Raji (cell line): ENCODE measurements around the gene TAS2R1.

Experiments
- POLR2A ChIP-seq: IDR thresholded peaks from 2 replicates; pipeline ENCODE4 v1.6.1; 2011; ENCODE audit warnings: low read depth, low read length, control low read depth; ENCODE audit not compliant: insufficient read depth

The TAS2R1 gene

DNA sequence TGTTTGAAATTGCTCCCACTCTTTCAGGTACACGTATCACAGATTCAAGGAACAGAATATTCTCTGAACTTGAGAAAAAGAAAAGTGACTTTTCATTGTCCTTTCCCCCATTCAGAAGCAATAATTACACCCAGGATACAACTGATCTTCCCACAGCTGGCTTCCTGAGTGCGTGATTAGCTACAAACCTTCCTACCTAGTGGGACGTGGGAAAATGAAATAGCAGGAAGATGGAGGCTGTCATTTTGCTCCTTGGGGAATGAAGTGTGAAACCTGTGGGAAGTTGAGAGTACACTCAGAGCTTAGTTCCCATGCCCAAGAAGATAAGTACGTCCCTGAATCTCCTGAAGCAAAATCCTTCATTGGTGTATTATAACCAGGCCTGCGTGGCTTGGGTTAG lies 2.6 kb downstream of the TAS2R1 start:
- TF ChIP-seq POLR2A: no peak

DNA sequence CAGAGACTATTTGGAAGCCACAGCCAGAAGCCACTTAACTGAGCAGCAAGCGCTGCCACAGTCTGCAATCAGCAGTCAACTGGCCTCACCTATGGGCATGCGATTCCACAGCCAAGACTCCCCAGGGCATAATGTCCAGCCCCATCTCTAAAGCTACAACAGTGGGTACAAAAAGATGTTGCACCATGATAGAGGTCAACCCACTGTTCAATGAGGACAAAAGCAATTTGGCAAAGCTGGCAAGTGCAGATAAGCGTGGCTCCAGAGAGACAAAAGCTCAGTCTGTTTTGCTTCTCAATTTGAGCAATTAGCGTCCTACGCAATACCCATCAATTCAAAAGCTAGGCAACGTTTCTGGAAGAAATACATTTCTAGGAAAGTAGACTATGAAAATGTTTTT lies 3.2 kb downstream of the TAS2R1 start:
- no peak for TF ChIP-seq POLR2A

DNA sequence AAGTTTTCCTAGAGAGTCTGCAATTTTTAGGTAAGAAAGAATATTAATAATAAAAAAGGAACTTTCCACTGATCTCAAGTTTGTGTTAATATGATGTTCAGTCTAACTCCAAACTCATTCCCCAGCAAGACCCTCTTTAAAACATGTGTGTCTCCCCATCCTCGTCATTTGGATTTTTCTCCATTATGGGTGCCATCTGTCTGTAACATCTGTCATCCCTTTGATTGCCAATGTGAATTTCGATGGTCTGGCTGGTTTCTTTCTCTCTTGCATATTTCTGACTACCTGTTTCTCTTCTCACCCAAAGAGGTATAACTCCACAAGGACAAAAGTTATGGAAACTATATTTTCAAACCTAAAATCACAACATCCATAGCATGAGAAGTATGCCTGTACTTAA lies 4.4 kb downstream of the TAS2R1 start:
- no peak for TF ChIP-seq POLR2A

DNA sequence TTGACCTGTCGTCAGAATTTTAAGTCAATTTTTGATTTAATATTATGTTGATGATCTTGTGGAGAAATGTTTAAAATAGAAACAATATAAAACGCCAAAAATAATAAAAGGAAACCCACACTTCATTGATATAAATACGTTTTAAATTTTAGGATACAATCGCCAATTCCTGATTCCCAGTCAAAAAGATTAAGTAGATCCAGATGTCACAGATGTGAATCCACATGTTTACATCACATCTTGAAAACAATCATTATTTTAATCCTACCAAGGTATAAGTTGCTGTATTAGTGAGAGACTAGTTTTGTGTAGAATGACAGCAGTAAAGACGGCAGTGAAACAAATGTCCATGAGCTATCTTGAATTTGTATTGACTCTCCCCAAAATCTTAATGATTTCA lies 4.9 kb downstream of the TAS2R1 start:
- no peak for TF ChIP-seq POLR2A

DNA sequence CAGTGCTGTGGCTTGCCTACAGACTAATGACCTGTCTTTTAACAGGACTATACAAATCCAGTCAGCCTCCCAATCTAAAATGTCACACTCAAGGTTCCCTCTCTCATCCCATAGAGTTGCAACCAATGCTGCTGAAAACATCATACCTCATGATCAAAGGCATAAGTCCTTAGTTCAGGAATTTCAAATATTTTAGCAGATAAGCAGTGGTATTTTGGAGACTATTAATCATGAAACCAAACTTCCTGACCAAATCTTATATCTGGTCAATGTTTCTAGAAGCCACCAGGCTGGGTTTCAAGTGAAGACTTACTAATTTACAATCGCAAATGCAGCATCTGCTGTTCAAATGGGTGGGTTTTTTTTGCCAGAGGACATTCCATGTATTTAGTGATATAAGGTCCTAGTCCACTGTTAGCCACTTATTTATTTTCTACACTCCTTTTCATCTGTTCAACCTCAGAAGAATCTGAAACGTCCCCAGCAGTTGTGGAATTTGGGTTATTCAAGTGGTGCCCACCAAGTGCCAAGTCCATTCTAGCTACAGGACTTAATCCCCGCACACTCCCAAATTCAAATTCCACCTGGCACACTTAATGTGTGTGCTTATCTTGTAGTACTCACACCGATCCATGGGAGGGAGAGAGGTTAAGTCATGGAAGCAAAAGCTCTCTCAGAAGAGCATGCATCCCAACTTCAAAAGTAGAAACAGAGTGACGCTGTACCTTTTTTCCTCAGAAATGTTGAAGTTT lies 5.8 kb downstream of the TAS2R1 start:
- TF ChIP-seq POLR2A: no peak

DNA sequence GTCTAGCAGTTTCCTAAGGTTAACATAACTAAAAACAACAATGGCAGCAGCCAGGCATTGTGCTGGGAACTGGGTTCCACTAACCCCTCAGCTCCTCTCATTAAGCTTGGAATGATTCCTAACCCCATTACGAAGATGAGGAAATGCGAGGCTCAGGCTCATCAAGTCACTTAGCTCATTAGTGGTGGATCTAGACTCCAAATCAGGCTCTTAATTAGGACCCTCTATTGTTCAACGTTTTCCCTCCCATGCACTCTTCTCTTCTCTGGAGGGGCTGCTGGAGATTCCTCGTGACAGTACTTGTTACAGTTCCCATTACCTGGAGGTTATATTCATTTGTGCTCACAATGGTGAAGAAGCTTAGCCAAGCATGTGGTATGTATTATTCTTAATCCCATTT lies 6.5 kb downstream of the TAS2R1 start:
- TF ChIP-seq POLR2A: no peak

DNA sequence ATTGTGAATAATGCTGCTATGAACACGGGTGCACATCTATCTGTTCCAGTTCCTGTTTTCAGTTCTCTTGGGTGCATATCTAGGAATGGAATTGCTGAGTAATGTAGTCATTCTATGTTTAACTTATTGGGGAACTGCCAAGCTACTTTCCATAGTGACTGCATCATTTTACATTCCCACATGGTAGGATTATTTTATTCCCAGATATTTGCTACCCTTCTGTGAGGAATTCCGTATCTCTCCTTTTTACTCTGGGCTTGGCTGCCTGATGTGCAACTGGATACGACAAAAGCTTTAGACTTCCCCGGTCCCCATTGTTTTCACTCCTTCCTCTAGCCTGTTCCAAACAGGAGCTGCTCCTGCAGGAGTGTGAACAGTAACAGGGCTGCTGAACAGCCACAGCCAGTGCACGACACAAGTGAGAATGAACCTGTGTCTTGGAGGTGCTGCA lies 7.2 kb downstream of the TAS2R1 start:
- no peak for TF ChIP-seq POLR2A

DNA sequence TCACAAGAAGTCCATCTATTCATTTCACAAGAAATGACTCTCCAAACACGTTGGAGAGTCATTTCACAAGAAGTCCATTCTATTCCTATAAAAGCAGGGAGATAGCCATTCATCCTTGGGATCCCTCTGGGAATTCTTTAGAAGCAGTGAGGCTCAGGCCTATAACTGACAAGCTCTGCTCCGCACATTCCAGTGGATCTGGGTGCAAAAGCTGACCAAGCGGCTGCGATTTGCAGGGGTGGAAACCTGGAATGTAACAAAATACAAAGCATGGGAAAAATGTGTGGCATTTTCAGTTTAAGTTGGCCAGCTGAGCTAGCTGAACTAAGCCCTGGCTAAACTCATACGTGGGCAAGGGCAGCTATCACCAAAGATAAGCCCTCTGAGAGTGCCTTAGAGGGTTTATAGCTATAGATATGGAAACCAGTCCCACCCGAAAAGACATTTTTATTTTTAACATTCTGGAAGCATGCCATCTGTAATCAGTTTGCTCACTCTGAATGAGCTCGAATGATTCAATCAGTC lies 8.7 kb downstream of the TAS2R1 start:
- no peak for TF ChIP-seq POLR2A

DNA sequence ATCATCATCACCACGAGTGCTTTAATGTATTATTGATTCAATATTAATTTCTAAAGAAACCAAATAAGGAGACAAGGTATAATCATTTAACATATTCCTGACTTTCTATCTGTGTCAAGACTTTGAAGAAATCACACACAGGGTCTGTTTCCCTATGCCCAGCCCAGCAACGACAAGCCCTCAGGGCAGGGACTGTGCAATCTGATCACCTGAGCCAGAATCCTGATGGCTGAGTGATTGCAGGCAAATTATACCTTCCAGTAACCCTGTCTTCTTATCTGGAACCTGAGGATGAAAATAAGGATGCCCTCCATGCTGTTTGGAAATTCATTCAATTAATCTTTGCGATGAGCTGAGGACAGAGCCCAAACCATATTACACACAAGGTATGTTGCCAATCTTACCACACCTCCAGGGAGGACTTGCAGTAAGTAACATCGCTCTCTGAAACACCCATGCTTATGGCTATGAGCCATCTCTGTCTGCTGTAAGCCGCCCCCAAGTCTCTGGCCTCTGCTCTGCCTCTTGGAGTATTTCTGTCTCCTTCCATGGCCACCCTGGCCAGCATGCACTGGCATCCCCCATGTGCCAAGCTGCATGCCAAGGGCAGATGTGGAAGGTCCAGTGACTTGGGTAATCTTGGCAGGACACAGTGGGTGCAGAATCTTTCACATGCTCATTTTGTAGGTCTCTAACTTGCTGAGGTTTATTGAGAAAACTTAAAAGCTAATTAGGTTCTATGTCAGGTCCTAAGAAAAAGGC lies 10.6 kb downstream of the TAS2R1 start:
- TF ChIP-seq POLR2A: no peak

DNA sequence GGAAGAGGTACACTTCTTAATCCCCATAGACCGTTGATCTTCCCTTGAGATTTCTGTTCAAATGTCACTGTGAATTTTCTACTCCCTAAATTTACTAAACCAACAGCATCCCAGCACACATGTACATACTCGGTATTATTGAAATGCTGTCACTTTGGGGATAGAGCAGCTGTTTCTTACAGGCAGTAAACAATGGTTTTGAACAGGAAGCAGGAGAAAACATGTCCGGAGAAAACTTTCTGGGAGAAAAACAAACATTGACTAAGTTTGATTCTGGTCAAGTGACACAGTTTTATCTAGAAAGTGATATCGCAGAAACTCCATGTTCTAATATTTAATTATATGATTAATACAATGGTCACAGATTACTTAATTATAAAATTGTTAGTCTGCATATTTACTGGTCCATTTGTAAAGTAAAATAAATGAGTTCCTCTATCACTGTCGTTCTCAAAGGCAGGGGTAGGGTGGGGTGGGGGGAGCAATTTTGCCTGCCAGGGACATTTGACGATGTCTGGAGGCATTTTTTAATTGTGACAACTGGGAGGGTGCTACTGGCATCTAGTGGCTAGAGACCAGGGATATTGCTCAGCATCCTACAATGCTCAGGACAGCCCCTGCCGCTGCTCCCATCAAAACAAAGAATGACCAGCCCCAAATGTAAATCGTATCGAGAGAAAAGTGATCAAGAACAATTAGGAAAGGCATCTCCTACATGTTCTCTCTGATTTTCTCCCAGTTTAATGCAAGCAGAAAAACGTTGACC lies 12.2 kb downstream of the TAS2R1 start:
- TF ChIP-seq POLR2A: no peak

DNA sequence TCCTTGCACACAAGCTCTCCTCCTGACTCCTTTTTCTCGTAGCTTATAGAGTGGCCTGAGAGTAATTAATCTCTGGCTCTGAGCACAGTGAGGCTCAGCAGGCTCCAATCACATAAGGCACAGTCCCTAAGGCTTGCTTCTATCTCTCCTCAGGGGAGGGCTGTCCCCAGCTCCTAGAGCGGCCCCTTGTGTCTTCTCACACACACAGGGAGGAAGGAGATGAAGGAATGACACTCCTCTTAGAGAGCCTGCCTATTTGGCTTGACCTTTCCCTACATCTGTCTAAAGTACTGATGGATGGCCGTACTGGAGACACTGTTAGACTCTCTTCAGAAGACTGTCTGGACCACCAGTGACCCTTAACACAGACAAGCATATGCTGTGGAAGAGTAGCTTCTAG lies 12.9 kb downstream of the TAS2R1 start:
- TF ChIP-seq POLR2A: no peak

DNA sequence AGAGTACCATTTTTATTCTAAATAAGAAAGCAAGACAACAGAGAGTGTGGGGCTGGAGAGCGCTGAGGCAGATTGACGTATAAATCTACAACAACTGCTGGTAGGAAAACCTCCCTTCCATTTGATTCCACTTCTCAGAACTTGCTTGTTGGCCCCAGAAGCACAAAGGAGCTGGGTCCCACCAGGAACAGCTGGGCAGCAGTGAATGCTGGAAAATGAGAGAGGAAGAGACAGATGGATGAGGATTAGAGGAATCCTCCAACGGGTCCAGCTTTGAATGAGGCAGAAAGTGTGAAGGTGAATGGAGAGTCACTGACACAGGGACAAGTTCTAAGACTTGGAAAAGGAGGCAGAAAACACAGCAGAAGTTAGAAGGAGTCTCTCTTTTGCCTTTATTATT lies 14.8 kb downstream of the TAS2R1 start:
- TF ChIP-seq POLR2A: no peak

DNA sequence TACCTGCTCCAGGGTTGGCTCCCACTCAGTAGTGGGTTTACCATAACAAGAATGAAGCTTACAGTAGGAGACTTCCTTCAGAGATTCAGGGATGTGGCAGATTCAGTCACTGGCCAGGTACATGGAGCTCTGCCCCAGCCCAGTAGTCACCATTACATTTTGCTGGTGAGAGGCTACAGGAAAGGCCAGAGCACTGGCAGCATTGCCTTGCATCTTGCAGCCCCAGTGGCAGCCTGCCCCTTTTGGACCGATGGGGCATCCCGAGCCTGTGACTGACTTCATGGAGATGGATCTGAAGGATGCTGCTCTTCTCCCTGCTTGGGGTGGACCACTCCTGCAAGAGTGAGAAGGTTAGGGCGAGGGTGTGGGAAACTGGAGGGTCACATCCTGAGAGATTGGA lies 16.8 kb downstream of the TAS2R1 start:
- no peak for TF ChIP-seq POLR2A

DNA sequence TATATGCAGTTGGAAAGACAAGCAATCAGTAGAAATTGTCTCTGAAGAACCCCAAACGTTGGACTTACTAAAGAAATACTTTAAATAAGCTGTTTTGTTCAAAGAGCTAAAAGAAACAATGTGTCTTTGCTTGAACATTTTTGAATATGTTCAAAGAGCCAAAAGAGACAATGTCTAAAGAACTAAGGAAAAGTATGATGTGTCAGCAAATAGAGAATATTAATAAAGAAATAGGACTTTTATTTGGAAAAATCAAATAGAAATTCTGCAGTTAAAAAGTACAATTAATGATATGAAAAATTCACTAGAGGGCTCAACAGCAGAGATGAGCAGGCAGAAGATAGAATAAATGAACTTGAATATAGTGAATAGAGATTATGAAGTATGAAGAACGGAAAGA lies 19.2 kb downstream of the TAS2R1 start:
- TF ChIP-seq POLR2A: no peak

DNA sequence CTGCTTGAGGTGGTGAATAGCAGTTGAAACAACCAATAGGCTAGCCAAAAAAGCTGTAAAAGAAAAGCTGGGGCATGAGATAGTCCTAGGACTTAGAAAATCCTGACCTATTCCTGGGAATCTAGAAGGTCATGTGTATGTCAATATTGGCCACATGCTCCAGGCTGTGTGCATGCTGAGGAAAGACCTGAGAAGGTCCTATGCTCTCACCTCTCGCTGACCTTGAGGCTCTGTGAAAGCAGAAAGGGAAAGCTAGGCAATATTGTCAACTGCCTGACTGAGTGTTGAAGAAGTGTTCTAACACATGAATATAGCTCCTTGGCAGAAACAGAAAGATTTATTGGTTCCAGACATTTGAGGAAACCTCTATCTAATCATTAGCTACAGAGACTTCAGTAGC lies 19.8 kb downstream of the TAS2R1 start:
- TF ChIP-seq POLR2A: no peak
